Measurements from ENCODE around the gene STXBP1. TPM values are rescaled to one million over a fixed set of nuclear protein-coding genes. Genes with fewer than 3 reads are reported as not detected.

STXBP1 gene
- total RNA-seq, 1 experiment from 2014 or later: 3.6 TPM

DNA sequence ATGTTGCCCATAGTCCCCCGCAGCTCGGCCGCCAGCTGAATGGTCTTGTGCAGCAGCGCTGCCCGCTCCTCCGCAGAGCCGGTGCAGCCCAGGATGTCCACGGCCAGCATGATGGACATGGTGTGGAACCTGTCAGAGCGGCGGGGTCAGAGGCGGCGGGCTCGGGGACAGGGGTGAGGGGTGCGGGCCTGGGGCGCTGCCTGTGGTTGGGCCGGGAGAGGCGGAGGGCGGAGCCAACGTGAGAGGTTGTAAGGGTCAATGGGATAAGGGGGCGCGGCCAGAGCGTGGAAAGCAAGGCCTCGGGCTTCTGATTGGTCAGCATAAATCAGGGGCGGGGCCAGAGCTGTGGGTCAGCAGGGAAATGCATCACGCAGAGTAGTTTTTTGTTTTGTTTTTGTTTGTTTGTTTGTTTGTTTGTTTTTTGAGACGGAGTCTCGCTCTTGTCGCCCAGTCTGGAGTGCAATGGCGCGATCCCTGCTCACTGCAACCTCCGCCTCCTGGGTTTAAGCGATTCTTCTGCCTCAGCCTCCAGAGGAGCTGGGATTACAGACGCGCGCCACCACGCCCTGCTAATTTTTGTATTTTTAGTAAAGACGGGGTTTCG, 129.9 kb downstream of the STXBP1 start:
- H3K4me3 ChIP-seq: no peak overlapping the region
- DNase-seq: no peak
- H3K27me3 ChIP-seq: no peaks in the 10 kb centered on the region
- H3K36me3 ChIP-seq: no peaks in the 10 kb centered on the region
- 0 out of 2 replicates have a peak, but pooled peaks cover 3% of the 10 kb centered on the region for H3K4me1 ChIP-seq
- no peaks in the 10 kb centered on the region for H3K9me3 ChIP-seq (replicated peaks)
- no peak overlapping the region for H3K27ac ChIP-seq

Other genes starting within 250 kb of the STXBP1 start
- 13.1 and 16.7 TPM in 2 replicates for gene SLC2A8, start 215.1 kb upstream of the STXBP1 start, total RNA-seq (2014; rRNA removed; shearing (Covaris generic))
- 11.7 and 12.1 TPM in 2 replicates for gene ZNF79, start 187.9 kb upstream of the STXBP1 start, total RNA-seq (2014; rRNA removed; shearing (Covaris generic))
- gene RPL12, start 160.9 kb upstream of the STXBP1 start, total RNA-seq (2014; rRNA removed; shearing (Covaris generic)): 4,429 and 4,439 TPM in 2 replicates
- 5.8 and 7.3 TPM in 2 replicates for gene LRSAM1, start 160.8 kb upstream of the STXBP1 start, total RNA-seq (2014; rRNA removed; shearing (Covaris generic))
- not detected in 2 replicates for gene CFAP157, start 94.7 kb downstream of the STXBP1 start, total RNA-seq (2014; rRNA removed; shearing (Covaris generic))
- 4.3 and 7.0 TPM in 2 replicates for gene PTRH1, start 103.4 kb downstream of the STXBP1 start, total RNA-seq (2014; rRNA removed; shearing (Covaris generic))
- not detected in 2 replicates for gene TTC16, start 103.8 kb downstream of the STXBP1 start, total RNA-seq (2014; rRNA removed; shearing (Covaris generic))
- gene TOR2A, start 123.0 kb downstream of the STXBP1 start, total RNA-seq (2014; rRNA removed; shearing (Covaris generic)): 3.9 and 5.8 TPM in 2 replicates
- gene SH2D3C, start 166.4 kb downstream of the STXBP1 start, total RNA-seq (2014; rRNA removed; shearing (Covaris generic)): 0.99 and 1.4 TPM in 2 replicates
- 19.2 and 21.8 TPM in 2 replicates for gene CDK9, start 173.8 kb downstream of the STXBP1 start, total RNA-seq (2014; rRNA removed; shearing (Covaris generic))
- 32.0 and 39.4 TPM in 2 replicates for gene FPGS, start 190.6 kb downstream of the STXBP1 start, total RNA-seq (2014; rRNA removed; shearing (Covaris generic))
- gene ENG, start 242.4 kb downstream of the STXBP1 start, total RNA-seq (2014; rRNA removed; shearing (Covaris generic)): 16.4 and 16.6 TPM in 2 replicates